HTERT RPE-1 (cell line): ENCODE measurements around the gene ITPK1.

Experiments used
- in situ Hi-C: fragments of 300-500 bp; cut with MboI; formaldehyde crosslinking; loops from 4 replicates; pipeline ENCODE4 v1.14.3; 2020; ENCODE audit warnings: low sequenced_read_pairs

Gene ITPK1

DNA sequence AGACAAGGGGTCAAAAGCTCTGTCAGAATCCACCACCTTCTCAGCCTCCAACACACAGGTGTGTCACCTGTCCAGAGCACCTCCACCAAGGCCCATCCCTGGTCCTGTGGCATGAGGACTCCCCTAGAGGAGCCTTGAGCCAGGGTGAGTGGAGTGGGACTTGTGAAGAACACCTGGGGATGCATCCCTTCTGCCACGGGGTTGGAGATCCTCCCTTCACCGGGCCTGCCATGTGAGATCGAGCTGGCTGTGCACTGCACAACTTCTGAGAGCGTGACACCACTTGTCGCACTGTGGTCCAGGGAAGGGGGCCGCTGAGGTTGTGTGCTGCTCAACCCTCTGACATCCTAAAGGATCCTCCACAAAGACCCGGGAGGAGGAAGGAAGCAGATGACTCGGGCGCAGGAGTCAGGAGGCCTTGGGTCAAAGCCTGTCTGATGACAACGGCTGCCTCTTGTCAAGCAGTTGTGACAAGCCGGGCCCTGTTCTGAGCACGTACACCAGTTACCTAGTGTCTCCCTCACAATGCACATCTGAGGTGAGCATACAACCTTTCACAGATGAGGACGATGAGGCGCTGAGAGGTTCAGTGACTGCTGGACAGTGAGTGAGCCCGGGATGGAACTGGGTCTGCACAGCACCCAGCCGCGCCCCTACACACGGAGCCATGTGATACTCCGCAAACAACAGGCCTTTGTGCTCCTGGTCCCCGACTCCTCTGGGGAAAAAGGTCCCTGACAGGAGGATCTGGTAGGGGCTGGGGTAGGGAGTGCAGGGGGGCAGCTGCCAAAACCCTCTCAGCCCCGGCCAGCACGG lies 157.1 kb downstream of the ITPK1 start:
- in situ Hi-C loops = no loop called here

DNA sequence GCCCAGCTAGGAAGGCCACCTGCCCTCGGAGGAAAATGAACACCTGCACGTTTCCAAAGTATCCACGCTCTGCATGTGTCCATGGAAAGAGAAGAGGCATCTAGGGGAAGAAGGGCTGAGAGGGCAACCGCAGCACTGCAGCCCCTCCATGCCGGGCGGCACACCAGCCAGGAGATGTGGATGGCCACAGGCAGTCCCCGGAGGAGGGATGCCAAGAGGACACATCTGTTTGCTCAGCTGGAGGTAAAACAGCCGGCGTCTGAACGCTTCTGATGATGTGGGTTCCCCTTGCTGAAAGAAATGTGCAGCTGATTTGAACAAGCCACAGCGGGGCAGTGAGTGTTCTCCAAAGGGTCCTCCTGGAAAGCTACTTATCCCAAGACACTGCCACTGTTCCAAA lies 158.8 kb downstream of the ITPK1 start:
- in situ Hi-C loops = no loop called here

- in situ Hi-C loops = no loop called here
Observed at GRCh38 chr14:92955381-92955780, 160.3 kb downstream of the ITPK1 start.

DNA sequence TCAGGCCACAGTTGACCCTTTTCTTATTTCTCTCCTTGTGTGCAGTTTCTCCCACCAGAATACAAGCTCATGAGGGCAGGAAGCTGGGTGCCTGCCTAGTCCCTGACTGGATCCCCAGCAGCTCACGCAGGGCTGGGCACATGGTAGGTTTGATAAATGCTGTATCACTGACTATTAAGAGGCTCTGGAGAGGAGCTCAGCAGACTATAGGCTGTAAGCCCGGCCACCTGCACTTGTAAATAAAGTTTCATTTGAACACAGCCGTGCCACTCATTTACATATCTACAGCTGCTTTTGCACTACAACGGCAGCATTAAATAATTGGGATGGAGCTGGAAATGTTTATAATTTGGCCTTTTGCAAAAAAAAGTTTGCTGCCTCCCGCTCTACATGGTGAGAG lies 160.8 kb downstream of the ITPK1 start:
- in situ Hi-C loops = no loop called here

DNA sequence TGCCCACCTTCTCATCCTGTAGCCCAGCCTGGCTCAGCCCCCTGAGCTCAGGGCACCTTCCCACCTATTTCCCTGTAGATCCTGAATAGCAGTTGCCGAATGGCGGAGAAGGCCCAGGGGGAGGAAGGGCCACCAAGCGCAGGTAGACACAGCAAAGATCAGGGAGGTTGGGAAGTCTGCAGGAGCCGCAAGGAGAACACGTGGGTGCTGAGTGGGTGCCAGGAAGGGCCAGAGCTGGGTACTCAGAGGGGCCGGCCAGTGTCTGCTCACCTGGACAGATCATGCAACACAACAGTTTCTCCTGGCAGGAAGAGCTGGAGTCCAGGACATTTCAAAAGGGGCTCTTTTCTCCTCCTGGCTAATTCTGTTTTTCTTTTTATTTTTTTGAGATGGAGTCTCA lies 162.2 kb downstream of the ITPK1 start:
- in situ Hi-C loops = no loop called here

GRCh38 chr14:92952481-92953298 lies 163.0 kb downstream of the ITPK1 start:
- in situ Hi-C loops = no loop called here

- in situ Hi-C loops = no loop called here
Observed at GRCh38 chr14:92951912-92952471, 163.7 kb downstream of the ITPK1 start.

GRCh38 chr14:92951261-92951660 lies 164.5 kb downstream of the ITPK1 start:
- in situ Hi-C loops = no loop called here

- in situ Hi-C loops = no loop called here
Observed at GRCh38 chr14:92950773-92951172, 165.0 kb downstream of the ITPK1 start.

- in situ Hi-C loops = no loop called here
Observed at GRCh38 chr14:92950193-92950540, 165.6 kb downstream of the ITPK1 start.

DNA sequence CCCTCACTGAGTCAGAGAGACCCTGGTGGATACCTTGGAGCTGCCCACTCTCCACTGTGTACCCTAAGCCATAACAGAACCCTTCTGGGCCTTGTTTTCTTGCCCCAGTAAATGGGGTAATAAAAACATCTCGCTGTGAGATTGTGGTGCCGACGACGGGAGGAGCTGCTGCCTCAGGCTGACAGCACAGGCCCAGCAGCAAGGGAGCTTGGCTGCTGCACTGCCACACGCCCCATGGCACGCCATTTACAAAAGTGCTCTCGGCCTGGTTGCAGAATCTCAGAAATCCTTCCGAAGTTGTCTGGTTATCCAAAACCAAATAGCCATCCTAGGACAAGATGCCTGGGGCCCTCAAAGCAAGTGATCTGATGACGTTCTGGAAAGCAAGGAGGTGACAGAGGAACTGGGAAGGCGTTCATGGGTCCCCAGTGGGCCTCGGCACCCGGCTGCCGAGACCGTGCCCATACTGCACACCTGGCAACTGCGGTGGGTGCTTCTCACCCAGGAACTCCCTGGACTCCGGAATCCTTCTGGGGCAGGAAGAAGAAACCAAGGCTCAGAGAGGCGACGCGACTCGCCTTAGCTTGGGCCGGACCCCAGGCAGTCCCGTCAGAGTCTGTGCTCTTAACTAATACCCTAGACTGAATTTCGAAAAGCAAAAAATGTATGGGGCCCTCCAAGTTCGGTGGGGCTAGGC lies 166.1 kb downstream of the ITPK1 start:
- in situ Hi-C loops = no loop called here

DNA sequence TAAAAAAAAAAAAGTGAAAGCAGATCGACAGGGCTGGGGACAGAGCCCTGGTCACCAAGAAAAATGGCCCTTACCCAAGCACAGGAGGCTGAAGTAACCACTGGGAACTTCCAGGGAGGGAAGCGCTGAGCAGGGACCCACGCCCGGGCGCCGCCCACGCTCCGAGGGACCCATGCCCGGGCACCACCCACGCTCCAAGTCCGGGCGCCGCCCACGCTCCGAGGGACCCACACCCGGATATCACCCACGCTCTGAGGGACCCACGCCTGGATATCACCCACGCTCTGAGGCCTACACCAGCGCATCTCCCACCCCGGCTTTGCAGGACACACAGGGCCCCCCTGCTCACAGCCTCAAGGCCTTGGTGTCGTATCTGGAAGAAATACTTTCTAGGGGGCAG lies 167.1 kb downstream of the ITPK1 start:
- in situ Hi-C loops = no loop called here

DNA sequence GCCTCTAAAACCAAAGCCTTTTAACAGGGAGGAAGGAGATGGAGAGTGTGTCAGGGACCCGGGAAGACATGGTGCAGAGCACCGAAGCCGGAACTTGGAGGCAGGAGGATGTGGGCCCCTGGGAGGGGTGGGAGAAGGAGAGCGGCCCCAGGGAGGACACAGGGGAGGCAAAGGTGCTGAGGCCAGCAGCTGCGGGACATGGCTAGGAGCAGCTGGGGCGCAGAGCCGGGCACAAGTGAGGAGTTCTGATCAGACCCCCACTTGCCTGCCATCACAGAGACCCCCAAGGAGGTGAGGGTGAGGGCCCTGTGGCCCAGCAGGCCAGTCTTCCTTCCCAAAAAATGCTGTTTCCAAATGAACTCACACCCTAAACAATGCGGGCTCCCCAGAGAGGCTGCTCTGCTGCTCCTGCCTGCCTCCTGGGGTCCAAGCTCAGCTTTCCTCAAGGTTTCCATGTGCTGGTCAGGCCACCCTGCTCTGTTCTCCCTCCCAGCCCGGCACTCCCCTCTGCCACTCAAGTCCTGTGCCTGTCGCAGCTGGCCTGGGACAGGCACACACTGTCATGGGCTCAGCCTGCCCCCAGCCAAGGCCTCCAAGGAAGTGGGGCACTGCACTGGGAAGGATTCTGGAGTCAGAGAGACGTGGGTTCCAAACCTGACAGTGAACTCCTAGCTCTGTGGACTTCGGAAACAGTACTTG lies 168.7 kb downstream of the ITPK1 start:
- in situ Hi-C loops = no loop called here

GRCh38 chr14:92945959-92946846 lies 169.5 kb downstream of the ITPK1 start:
- in situ Hi-C loops = no loop called here

- in situ Hi-C loops = no loop called here
Observed at GRCh38 chr14:92945544-92945943, 170.2 kb downstream of the ITPK1 start.

DNA sequence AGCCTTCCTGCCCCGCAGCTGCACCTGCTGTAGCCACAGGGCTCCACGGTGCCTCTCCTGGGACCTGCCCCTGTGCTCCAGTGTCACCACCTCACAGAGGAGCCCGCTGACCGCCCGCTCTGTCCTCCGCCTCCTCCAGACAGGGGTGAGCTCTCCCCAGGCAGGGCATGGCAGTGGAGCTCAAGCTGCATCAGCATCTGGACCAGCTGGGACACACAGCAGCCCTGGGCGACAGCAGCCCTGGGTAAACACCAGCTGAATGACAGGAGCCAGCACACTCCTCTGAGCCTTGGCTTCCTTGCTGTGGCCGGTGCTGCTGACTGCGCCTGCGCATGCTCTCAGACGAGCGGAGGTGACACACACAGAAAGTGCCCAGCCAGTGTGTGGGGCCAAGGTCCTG lies 170.7 kb downstream of the ITPK1 start:
- in situ Hi-C loops = no loop called here

- in situ Hi-C loops = no loop called here
Observed at GRCh38 chr14:92943855-92944570, 171.7 kb downstream of the ITPK1 start.

- in situ Hi-C loops = no loop called here
Observed at GRCh38 chr14:92942976-92943710, 172.6 kb downstream of the ITPK1 start.
